GM10847 (cell line): Measurements from ENCODE around the gene BEAN1.

ENCODE experiments used
- POLR2A ChIP-seq: IDR thresholded peaks from 2 replicates; pipeline ENCODE4 v1.6.1; 2011; ENCODE audit not compliant: insufficient read length; ENCODE audit errors: extremely low read depth

The BEAN1 gene

GRCh38 chr16:66510711-66511601 is 83.9 kb downstream of the BEAN1 start:
- TF ChIP-seq POLR2A: no peak

GRCh38 chr16:66511602-66512271 is 84.6 kb downstream of the BEAN1 start:
- no peak for TF ChIP-seq POLR2A

GRCh38 chr16:66512272-66513110 is 85.4 kb downstream of the BEAN1 start:
- no peak for TF ChIP-seq POLR2A

- TF ChIP-seq POLR2A: no peak
These were observed 86.1 kb downstream of the BEAN1 start for GRCh38 chr16:66513111-66513723.

DNA sequence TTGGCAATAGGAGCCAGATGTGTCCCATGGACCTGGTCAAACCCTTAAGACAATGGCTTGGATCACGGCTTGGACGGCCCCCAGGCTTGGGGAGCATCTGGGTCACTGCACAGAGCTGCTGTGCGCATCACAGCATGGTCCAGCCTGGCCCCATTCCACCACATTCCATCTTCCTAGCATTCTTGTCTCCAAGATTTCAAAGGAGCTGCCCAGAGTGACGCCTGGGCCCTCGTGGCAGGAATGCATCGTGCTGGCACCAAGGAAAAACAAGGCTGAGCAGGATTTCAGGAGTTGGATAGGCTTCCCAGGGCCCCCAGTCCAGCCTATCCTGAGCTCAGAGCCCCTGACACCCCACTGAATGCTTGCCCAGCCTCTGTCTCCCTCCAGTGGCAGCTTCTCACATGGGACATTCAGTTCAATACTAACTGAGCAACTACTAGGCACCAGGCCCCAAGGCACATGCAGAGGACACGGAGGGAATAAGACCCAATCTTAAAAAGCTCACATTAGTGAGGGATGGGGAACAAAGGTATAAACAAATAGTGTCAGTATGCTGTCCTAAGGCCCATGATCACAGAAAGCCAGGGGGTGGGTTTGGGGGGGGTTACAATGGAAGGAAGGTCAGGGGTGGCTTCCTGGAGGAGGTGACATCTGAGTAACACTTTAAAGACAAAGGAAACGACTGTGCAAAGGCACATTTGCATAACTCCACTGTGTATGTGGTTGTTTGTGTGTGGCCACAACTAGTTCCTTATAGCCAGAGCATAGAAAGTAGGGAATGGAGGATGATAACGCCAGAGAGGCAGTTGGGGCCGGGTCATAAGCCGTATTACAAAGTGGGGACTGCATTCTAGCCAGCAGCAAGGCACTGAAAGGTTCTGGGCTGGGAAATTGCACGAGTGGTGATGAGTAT is 88.8 kb downstream of the BEAN1 start:
- TF ChIP-seq POLR2A: no peak

DNA sequence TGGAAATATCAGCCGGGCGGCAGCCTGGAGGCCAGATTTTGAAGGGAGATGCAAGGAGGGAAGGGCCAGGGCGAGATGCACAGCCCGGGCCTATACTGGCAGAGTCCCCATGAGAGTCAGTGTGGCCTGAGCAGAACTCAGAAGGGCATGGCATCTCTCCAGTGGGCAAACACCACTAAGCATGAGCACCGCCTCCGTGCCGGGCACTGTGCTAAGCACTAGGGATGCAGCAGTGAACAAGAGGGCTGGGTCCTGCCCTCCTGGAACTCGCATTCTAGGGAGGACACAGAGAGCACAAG is 89.4 kb downstream of the BEAN1 start:
- TF ChIP-seq POLR2A: no peak

- no peak for TF ChIP-seq POLR2A
These were observed 89.9 kb downstream of the BEAN1 start for GRCh38 chr16:66516808-66517585.

- no peak for TF ChIP-seq POLR2A
These were observed 90.6 kb downstream of the BEAN1 start for GRCh38 chr16:66517586-66518263.

- TF ChIP-seq POLR2A: no peak
These were observed 92.6 kb downstream of the BEAN1 start for GRCh38 chr16:66519482-66520373.

DNA sequence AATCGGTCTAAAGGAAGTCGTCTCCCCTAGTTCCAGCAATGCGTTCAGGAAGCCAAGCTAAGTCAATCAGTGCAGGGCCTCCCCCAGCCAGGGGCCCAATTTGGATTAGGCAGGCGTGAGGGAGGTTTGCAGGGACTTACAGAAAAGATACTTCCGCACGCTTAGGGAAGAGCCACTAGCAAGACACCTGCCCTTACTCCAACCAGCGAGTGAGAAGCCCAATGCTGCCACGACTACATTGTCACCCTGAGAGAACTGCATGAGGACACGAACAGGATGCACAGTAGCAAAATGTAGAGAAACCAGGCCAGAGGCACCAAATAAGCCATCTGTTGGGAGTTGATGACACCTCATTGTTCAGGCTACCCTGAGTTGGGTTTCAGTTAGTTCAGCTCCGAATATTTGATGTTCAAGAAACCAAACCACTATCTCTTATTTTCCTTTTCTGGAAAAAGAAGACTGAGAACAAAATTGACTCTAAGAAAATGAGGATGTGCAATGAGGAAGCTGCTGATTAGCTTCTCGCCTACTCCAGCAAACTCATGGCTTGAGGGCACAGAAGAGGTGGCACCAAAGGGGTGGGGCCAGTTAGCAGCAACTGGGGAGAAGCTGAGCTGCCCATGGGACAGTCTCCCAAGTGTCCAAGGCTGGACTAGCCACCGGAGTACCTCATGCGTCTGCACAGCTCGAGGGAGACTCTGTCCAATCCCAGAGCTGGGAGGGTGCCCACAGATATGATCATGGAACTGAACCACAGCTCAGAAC is 93.5 kb downstream of the BEAN1 start:
- TF ChIP-seq POLR2A: no peak

DNA sequence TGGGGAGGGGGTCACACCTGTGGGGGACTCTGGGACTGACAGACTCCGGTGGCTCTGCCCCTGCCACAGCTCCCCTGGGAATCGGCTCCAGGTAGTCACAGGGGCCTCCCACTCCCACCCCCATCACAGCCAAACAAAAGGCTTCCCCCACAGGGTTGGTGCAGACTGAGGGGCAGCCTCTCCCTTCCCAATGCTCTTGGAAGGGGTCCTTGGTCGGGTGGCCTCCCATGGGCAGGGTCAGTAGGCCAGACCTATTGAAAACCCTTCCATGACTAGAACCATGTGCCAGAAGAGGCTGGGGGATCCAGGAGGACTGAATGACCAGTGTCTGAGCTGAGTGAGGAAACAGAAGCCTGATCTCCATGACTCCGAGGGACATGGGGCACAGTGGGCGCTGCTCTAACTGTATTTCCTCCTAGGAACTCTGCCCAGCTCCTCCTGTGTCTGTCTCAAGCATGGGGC is 94.2 kb downstream of the BEAN1 start:
- no peak for TF ChIP-seq POLR2A
